ENCODE measurements around the gene CROT. TPM values are rescaled to one million over a fixed set of nuclear protein-coding genes. Genes with fewer than 3 reads are reported as not detected.

CROT gene
- total RNA-seq, 1 donor from 2014 or later, result 53.4 TPM

DNA sequence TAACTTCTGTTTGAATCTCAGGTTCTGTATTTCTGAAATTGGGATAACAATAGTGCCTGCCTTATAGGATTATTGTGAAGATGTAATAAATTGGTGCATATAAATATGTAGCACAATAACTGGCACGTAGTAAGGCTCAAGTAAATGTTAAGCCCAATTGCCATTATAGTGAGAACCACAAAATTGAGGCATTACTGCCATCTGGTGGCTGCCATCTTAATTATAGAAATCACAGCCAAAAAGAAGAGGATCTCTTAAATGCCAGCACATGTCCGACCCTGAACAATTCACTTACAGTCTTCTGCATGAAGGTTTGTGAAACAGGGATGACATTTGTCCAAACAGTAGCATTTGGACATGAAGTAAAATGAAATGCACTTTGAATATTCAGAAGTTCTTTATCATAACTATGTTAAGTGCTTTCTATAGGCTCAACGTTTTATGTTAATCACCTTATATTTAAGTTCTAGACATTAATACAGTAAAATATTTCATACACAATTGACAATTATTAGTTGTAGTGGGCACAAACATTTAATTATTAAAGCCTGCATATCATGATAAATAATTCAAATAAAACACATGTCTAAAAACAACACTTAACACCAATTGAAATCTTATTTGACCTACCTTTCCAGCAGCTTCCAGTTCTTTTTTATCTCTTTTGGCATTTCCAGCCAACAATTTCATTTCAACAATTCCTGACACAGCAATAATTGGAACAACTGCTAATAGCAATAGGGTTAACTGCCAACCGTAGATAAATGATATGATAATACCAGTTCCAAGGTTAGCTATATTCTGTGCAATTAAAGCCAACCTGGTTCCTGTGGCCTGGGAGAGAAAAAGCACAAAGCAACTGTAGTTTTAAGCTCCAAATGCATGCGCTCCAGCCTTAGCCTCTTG is 71.5 kb downstream of the CROT start:
- no peaks in the 10 kb centered on the region for H3K79me2 ChIP-seq (ENCODE audit: low read depth)
- Mint-ChIP-seq H3K9me3 (peaks cover 1% of the 10 kb centered on the region), H3K27me3 (ENCODE audit: insufficient read depth, low read depth) (no peaks in the 10 kb centered on the region), H3K4me1 (peaks cover 19% of the 10 kb centered on the region), H3K4me3 (no peak overlapping the region), H3K27ac (no peak overlapping the region), H3K36me3 (no peaks in the 10 kb centered on the region)
- no peaks in the 10 kb centered on the region for H3K9me3 ChIP-seq (ENCODE audit: low read depth)
- no peak overlapping the region for H3K9ac ChIP-seq
- peaks cover 17% of the 10 kb centered on the region for H3K4me1 ChIP-seq
- H3K4me3 ChIP-seq, result no peak overlapping the region
- DNase-seq (ENCODE audit: low spot score), result peak; percentile 76
- H3K36me3 ChIP-seq, result no peaks in the 10 kb centered on the region
- no peak for TF ChIP-seq EZH2phosphoT487 (IDR thresholded peaks at IDR 0.05)
- TF ChIP-seq, protein P1, sequence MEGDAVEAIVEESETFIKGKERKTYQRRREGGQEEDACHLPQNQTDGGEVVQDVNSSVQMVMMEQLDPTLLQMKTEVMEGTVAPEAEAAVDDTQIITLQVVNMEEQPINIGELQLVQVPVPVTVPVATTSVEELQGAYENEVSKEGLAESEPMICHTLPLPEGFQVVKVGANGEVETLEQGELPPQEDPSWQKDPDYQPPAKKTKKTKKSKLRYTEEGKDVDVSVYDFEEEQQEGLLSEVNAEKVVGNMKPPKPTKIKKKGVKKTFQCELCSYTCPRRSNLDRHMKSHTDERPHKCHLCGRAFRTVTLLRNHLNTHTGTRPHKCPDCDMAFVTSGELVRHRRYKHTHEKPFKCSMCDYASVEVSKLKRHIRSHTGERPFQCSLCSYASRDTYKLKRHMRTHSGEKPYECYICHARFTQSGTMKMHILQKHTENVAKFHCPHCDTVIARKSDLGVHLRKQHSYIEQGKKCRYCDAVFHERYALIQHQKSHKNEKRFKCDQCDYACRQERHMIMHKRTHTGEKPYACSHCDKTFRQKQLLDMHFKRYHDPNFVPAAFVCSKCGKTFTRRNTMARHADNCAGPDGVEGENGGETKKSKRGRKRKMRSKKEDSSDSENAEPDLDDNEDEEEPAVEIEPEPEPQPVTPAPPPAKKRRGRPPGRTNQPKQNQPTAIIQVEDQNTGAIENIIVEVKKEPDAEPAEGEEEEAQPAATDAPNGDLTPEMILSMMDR (IDR thresholded peaks at IDR 0.05), result peak; percentile 88
- H3K4me2 ChIP-seq, result no peak overlapping the region
- H3F3A ChIP-seq (ENCODE audit: low read depth), result peaks cover 21% of the 10 kb centered on the region
- H3K27ac ChIP-seq, result no peak overlapping the region
- no peak overlapping the region for H2AFZ ChIP-seq (replicated peaks)
- no peaks in the 10 kb centered on the region for H4K20me1 ChIP-seq (ENCODE audit: low read depth)
- H3K27me3 ChIP-seq, result no peaks in the 10 kb centered on the region

- Mint-ChIP-seq H3K27me3 (ENCODE audit: insufficient read depth, low read depth) (no peaks in the 10 kb centered on the region), H3K4me3 (no peak overlapping the region), H3K4me1 (peaks cover 2% of the 10 kb centered on the region), H3K27ac (no peak overlapping the region), H3K36me3 (no peaks in the 10 kb centered on the region), H3K9me3 (peaks cover 1% of the 10 kb centered on the region)
- no peak overlapping the region for H2AFZ ChIP-seq (replicated peaks)
- H3K36me3 ChIP-seq, result no peaks in the 10 kb centered on the region
- no peaks in the 10 kb centered on the region for H3K9me3 ChIP-seq (ENCODE audit: low read depth)
- H3K79me2 ChIP-seq (ENCODE audit: low read depth), result no peaks in the 10 kb centered on the region
- no peaks in the 10 kb centered on the region for H3F3A ChIP-seq (ENCODE audit: low read depth)
- H3K27me3 ChIP-seq, result no peaks in the 10 kb centered on the region
- TF ChIP-seq EZH2phosphoT487 (IDR thresholded peaks at IDR 0.05) (no peak), EZH2 (IDR thresholded peaks at IDR 0.05) (no peak)
- TF ChIP-seq, protein P1 (IDR thresholded peaks at IDR 0.05), result no peak
- H3K4me1 ChIP-seq, result no peaks in the 10 kb centered on the region
- H3K27ac ChIP-seq, result no peak overlapping the region
- H3K4me3 ChIP-seq, result no peak overlapping the region
- H3K9ac ChIP-seq, result no peak overlapping the region
- H4K20me1 ChIP-seq (ENCODE audit: low read depth), result no peaks in the 10 kb centered on the region
- DNase-seq (ENCODE audit: low spot score), result no peak
- no peak overlapping the region for H3K4me2 ChIP-seq
Measured at GRCh38 chr7:87420173-87420572, 74.7 kb downstream of the CROT start.

DNA sequence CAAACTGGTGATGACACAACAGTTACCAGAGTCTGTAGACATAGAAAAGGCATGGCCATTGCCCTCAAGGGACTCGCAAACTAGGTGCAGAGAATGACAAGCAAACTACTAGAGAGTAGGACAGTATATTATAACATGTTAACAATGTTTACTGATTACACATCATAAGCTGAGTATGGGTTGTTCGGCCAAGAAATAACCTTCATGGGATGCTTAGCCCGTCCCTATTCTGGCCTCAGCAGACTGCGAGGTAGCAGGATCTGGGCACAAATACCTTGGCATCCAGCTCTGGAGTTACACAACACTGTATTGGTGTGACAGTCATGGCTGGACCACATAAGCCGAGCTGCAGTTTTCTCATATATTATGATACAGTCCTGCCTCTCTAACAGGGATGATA is 78.6 kb downstream of the CROT start:
- H3K4me1 Mint-ChIP-seq, result no peaks in the 10 kb centered on the region
- no peak overlapping the region for H3K27ac Mint-ChIP-seq
- Histone ChIP-seq H3K9ac (no peak overlapping the region), H3K27me3 (no peaks in the 10 kb centered on the region), H3K27ac (no peak overlapping the region), H3K79me2 (ENCODE audit: low read depth) (no peaks in the 10 kb centered on the region), H3F3A (ENCODE audit: low read depth) (no peaks in the 10 kb centered on the region), H4K20me1 (ENCODE audit: low read depth) (no peaks in the 10 kb centered on the region), H3K4me1 (no peaks in the 10 kb centered on the region), H3K36me3 (no peaks in the 10 kb centered on the region), H3K9me3 (ENCODE audit: low read depth) (no peaks in the 10 kb centered on the region), H2AFZ (replicated peaks) (no peak overlapping the region), H3K4me2 (no peak overlapping the region), H3K4me3 (no peak overlapping the region)
- no peaks in the 10 kb centered on the region for H3K36me3 Mint-ChIP-seq
- TF ChIP-seq EZH2 (IDR thresholded peaks at IDR 0.05) (no peak), EZH2phosphoT487 (IDR thresholded peaks at IDR 0.05) (no peak)
- TF ChIP-seq, protein P1 (IDR thresholded peaks at IDR 0.05), result no peak
- no peak overlapping the region for H3K4me3 Mint-ChIP-seq
- DNase-seq (ENCODE audit: low spot score), result no peak
- peaks cover 1% of the 10 kb centered on the region for H3K9me3 Mint-ChIP-seq
- H3K27me3 Mint-ChIP-seq (ENCODE audit: insufficient read depth, low read depth), result no peaks in the 10 kb centered on the region

Data from neural progenitor cell (in vitro differentiated cells).